Astrocyte of the spinal cord (primary cell): Measurements from ENCODE around the gene RUNX2.

ENCODE experiments used
- DNase-seq: peaks from one replicate; pipeline ENCODE4 v3.0.0; 2011; ENCODE audit warnings: low read depth, low spot score
- H3K4me3 ChIP-seq: 2 replicates; pipeline ENCODE4 v1.5.1; 2011; ENCODE audit warnings: low read depth, mild to moderate bottlenecking, low read length, moderate library complexity
- CTCF ChIP-seq: IDR thresholded peaks from 2 replicates; pipeline ENCODE4 v1.5.1; 2012; ENCODE audit warnings: low read depth, mild to moderate bottlenecking, low read length, inconsistent platforms
- in situ Hi-C: cut with HindIII; loops from 2 replicates; pipeline ENCODE4 v1.10.0; 2017; ENCODE audit warnings: low sequenced_read_pairs

The RUNX2 gene

GRCh38 chr6:45367999-45368398 is 39.9 kb downstream of the RUNX2 start:
- in situ Hi-C loops: no loop called here

GRCh38 chr6:45369870-45370269 is 41.7 kb downstream of the RUNX2 start:
- no peak overlapping the region for H3K4me3 ChIP-seq
- DNase-seq: peak; percentile 16
- in situ Hi-C loops: no loop called here
- TF ChIP-seq CTCF: no peak

More at GRCh38 chr6:45367999-45368398, 39.9 kb downstream of the RUNX2 start:
- no peak for TF ChIP-seq CTCF
- H3K4me3 ChIP-seq: no peak overlapping the region
- DNase-seq: no peak

- no peak overlapping the region for H3K4me3 ChIP-seq
- no peak for DNase-seq
- TF ChIP-seq CTCF: no peak
- in situ Hi-C loops: no loop called here
Measured at GRCh38 chr6:45371924-45372573, 43.9 kb downstream of the RUNX2 start.

- TF ChIP-seq CTCF: no peak
- no peak for DNase-seq
- in situ Hi-C loops: no loop called here
- H3K4me3 ChIP-seq: no peak overlapping the region
Measured at GRCh38 chr6:45375449-45375848, 47.3 kb downstream of the RUNX2 start.

- H3K4me3 ChIP-seq: peak overlapping the region; percentile 74
- TF ChIP-seq CTCF: no peak
- DNase-seq: peak; percentile 36
- in situ Hi-C loops: no loop called here
Measured at GRCh38 chr6:45376310-45377042, 48.3 kb downstream of the RUNX2 start.

GRCh38 chr6:45377043-45377553 is 49.0 kb downstream of the RUNX2 start:
- peak overlapping the region; percentile 74 for H3K4me3 ChIP-seq
- DNase-seq: no peak
- in situ Hi-C loops: no loop called here
- TF ChIP-seq CTCF: no peak
